Glomerular visceral epithelial cell (primary cell): ENCODE results near the gene RNF208.
"Not testable (repeated sequence)": the region's sequence is repeated elsewhere in the genome, so short reads cannot be mapped to it uniquely, and the experiment has no call there.

Experiments
- DNase-seq: peaks from one replicate; pipeline ENCODE4 v3.0.0-alpha.2; 2016; ENCODE audit errors: extremely low spot score

Gene RNF208

GRCh38 chr9:137240318-137240840 is 18.3 kb upstream of the RNF208 start:
- peak; percentile 84 for DNase-seq

DNA sequence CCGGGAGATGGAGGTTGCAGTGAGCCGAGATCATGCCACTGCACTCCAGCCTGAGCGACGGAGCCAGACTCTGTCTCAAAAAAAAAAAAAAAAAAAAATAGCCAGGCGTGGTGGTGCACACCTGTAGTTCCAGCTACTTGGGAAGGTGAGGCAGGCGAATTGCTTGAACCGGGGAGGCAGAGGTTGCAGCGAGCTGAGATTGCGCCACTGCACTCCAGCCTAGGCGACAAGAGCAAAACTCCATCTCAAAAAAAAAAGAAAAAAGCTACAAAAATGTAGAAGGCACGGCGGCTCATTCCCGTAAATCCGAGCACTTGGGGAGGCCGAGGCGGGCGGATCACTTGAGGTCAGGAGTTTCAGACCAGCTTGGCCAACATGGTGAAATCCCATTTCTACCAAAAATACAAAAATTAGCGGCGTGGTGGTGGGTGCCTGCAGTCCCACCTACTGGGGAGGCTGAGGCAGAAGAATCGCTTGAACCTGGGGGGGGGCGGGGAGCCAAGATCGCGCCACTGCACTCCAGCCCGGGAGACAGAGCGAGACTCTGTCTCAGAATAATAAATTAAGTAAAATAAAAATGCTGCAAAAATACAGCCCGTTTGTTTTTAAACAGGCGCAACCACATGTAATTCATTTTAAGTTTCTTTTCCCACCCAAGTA is 17.6 kb upstream of the RNF208 start:
- not testable (repeated sequence) for DNase-seq

GRCh38 chr9:137237759-137238726 is 16.0 kb upstream of the RNF208 start:
- DNase-seq = no peak

DNA sequence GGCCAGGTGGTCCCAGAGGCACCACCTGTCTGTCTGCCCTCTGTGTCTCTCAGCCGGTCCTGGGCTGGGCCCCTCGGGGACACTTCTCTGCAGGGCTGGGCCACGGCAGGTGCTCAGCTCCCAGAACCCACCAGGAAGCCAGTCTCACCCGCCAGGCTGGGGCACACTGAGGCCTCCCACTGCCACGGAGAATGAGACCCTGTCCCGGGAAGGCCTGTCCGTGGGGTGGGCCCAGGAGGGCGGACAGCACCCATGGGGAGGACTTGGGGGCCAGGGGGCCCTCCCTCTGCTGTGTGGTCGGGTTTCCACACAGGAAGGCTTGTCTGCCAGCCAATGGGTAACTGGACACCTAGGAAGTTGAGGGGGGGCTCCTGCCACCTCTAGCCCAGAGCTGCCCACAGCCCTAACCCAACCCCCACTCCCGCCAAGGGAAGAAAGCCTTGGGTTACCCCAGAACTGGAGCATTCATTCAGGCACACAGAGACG is 14.9 kb upstream of the RNF208 start:
- DNase-seq = no peak

GRCh38 chr9:137236238-137236935 is 14.3 kb upstream of the RNF208 start:
- peak; percentile 83 for DNase-seq

GRCh38 chr9:137235424-137236237 is 13.6 kb upstream of the RNF208 start:
- DNase-seq = no peak

- no peak for DNase-seq
Measured at GRCh38 chr9:137234758-137235423, 12.9 kb upstream of the RNF208 start.

GRCh38 chr9:137234055-137234697 is 12.1 kb upstream of the RNF208 start:
- DNase-seq = no peak

GRCh38 chr9:137233143-137233980 is 11.3 kb upstream of the RNF208 start:
- DNase-seq = no peak

- DNase-seq = no peak
Measured at GRCh38 chr9:137232510-137232909, 10.5 kb upstream of the RNF208 start.

DNA sequence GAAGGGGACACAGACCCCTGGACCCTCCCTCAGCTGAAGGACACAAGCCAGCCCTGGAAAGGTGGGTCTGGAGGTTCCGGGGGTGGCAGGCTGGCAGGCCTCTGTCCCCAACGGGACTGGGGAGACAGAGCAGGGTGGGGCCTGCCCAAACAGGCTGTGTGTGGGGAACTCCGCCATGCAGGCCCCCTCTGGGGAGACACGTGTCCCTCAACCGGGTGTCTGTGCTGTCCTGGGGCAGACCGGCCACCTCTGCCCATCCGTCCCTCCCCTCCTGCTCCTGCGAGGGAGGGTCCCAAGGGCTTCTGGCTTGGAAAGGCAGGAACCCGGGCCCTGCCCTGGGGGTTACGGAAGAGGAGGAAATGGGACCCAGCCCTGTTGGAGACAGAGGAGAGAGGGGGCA is 10.1 kb upstream of the RNF208 start:
- no peak for DNase-seq

GRCh38 chr9:137231372-137232039 is 9.5 kb upstream of the RNF208 start:
- DNase-seq = no peak

GRCh38 chr9:137230705-137231371 is 8.8 kb upstream of the RNF208 start, which contains the start of gene SLC34A3:
Gene SLC34A3 (plus strand): TSS chr9:137230901. CDS start chr9:137231703, 802 bp downstream.
- no peak for DNase-seq

- no peak for DNase-seq
Measured at GRCh38 chr9:137229903-137230704, 8.1 kb upstream of the RNF208 start.

DNA sequence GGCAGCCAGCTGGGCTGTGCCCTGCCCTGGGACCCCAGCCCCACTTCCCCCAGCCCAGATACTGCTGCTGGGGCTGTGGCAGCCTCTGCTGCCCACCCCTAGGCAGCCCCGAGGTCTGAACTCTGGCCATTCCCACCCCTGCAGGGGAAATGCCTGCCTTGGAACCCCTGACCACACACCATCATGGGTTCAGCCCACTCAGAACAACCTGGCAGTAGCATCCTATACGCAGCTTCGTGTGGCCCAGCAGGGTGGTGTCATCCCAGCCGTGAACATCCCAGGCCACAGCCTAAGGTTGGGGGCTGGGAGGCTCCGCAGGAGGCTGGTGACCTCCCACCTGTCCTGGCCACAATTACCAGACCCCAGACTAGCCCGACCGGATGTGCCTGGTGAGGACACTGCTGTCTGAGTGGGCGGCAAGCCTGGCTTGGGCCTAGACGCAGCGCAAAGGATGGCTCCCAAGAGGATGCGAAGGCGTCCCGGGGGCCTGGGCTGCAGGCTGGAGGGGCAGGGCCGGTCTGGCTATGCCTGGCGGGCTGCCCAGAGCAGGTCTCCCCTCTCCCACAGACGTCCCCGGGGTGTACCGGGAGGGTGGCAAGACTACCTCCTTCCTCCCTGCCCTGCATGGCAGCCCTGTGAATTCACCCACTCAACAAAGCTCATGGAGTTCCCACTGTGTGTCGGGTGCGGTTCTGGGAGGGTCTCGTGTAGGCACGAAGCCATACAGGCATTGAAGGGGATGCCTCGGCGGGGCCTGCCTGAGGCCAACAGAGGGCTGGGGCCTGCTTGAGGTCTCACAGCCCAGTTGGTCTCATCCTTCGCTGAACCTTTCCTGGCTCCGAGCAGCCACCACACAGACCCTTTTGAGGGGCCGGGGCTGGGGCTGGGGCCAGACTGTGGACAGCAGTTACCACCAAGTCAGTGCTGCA is 7.2 kb upstream of the RNF208 start:
- DNase-seq = no peak

DNA sequence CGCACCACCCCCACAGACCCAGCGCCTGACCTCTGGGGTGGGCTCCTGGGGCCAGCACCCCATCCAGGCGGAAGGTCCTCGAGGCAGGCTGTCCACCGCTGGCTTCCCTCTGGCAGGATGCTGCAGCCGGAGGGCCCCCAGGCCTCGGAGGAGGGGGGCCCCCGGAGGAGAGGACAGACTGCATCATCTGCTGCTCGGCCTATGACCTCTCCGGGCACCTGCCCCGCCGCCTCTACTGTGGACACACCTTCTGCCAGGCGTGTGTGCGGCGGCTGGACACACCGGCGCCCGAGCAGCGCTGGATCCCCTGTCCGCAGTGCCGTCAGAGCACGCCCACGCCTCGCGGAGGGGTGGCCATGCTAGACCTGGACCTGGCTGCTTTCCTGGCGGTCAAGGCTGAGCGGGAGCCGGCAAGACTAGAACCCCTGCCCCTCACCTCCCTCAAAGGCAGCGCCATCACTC is 6.5 kb upstream of the RNF208 start:
- no peak for DNase-seq
